OCI-LY7 (cell line): Measurements from ENCODE around the gene ULK4.

Experiments
- EZH2phosphoT487 ChIP-seq: fragments of 200-600 bp; sonication (generic); IDR thresholded peaks from 2 replicates; pipeline ENCODE4 v1.6.1; 2018; ENCODE audit warnings: low read depth, borderline replicate concordance, mild to moderate bottlenecking, mixed run types, antibody characterized with exemption, low read length, moderate library complexity, mixed read lengths
- TF ChIP-seq, protein P1 (sequence below): fragments of 200-600 bp; sonication (generic); conservative IDR thresholded peaks from 2 replicates; pipeline ENCODE4 v1.5.1; 2014; ENCODE audit warnings: mild to moderate bottlenecking, antibody characterized with exemption, low read length, moderate library complexity, mixed read lengths

GRCh38 chr3:41768363-41768762 lies 193.5 kb downstream of the ULK4 start:
- TF ChIP-seq, protein P1, sequence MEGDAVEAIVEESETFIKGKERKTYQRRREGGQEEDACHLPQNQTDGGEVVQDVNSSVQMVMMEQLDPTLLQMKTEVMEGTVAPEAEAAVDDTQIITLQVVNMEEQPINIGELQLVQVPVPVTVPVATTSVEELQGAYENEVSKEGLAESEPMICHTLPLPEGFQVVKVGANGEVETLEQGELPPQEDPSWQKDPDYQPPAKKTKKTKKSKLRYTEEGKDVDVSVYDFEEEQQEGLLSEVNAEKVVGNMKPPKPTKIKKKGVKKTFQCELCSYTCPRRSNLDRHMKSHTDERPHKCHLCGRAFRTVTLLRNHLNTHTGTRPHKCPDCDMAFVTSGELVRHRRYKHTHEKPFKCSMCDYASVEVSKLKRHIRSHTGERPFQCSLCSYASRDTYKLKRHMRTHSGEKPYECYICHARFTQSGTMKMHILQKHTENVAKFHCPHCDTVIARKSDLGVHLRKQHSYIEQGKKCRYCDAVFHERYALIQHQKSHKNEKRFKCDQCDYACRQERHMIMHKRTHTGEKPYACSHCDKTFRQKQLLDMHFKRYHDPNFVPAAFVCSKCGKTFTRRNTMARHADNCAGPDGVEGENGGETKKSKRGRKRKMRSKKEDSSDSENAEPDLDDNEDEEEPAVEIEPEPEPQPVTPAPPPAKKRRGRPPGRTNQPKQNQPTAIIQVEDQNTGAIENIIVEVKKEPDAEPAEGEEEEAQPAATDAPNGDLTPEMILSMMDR = no peak
- TF ChIP-seq EZH2phosphoT487 = no peak
